Spinal cord (tissue), 10 donors: ENCODE data around the gene NPC1. TPM values are rescaled to one million over a fixed set of nuclear protein-coding genes. Genes with fewer than 3 reads are reported as not detected.
"Not testable (repeated sequence)": the region's sequence is repeated elsewhere in the genome, so short reads cannot be mapped to it uniquely, and the experiment has no call there.

Experiments used
- DNase-seq, 6 donors: peaks; one replicate each; pipeline versions ENCODE4 v3.0.0 to v3.0.0-alpha.2; 2013 to 2015; ENCODE audit warnings: low spot score in 6 of 6, low read depth in 4 of 6
- H3K27ac ChIP-seq: one replicate; pipeline ENCODE4 v1.5.1; 2013; ENCODE audit warnings: low read depth, low read length, control low read depth
- H3K27me3 ChIP-seq: one replicate; pipeline ENCODE4 v1.6.1; 2013; ENCODE audit warnings: low read length; ENCODE audit not compliant: control insufficient read depth, insufficient read depth
- H3K36me3 ChIP-seq: one replicate; pipeline ENCODE4 v1.6.1; 2013; ENCODE audit warnings: low read length; ENCODE audit not compliant: control insufficient read depth, insufficient read depth
- H3K4me1 ChIP-seq: one replicate; pipeline ENCODE4 v1.6.1; 2013; ENCODE audit warnings: low read length; ENCODE audit not compliant: control insufficient read depth, insufficient read depth
- H3K4me3 ChIP-seq: one replicate; pipeline ENCODE4 v1.5.1; 2013; ENCODE audit warnings: low read depth, low read length, control low read depth
- H3K9me3 ChIP-seq: one replicate; pipeline ENCODE4 v1.6.1; 2013; ENCODE audit warnings: low read length; ENCODE audit not compliant: control insufficient read depth, insufficient read depth
- WGBS: methylation state at CpG from one replicate; pipeline ENCODE4 v1.1.5; 2013; ENCODE audit warnings: missing lambda C conversion rate; ENCODE audit not compliant: insufficient coverage; 5-methylcytosine and 5-hydroxymethylcytosine counted together
- polyA plus RNA-seq, 2 donors: library from polyadenylated mRNA; unstranded; fragments of 120-200 nt; gene quantifications; one replicate each; pipeline ENCODE4 v1.2.1, GENCODE V29; 2013; ENCODE audit not compliant: insufficient read length in 2 of 2
- total RNA-seq, 2 donors: library from RNA; depleted of rRNA in 1 of 2; stranded (reverse); fragments of 120-200 nt in 1 of 2; fragments of >200 nt in 1 of 2; gene quantifications; one replicate each; pipeline versions ENCODE4 v1.2.3 to v1.2.4, GENCODE V29; 2013 to 2014
- donor health status: healthy.

The NPC1 gene
- total and polyA plus RNA-seq, 4 donors = 29.0 to 63.4 (median 38.8) TPM

DNA sequence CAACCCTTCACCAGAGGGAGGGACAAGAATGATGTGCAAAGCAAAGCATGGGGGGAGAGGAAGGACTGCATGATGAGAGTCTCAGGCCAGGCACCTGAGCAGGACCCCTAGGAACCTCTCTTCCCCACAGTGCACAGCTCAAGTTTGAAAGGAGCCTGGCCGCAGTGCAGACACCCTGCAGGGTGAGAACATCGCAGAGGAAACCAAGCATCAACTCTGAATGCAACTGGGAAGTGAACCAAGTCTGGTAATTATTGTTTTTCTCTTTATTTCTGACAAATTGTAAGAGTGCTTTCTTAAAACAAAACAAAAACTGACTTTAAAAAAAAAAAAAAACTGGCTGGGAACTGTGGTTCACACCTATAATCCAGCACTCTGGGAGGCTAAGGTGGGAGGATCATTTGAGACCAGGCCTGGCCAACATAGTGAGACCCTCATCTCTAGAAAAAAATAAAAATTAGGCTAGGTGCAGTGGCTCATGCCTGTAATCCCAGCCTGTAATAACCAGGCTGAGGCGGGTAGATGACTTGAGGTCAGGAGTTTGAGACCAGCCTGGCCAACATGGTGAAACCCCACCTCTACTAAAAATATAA, 15.3 kb downstream of the NPC1 start:
- no peaks in the 10 kb centered on the region for H3K9me3 ChIP-seq
- peaks cover 6% of the 10 kb centered on the region for H3K36me3 ChIP-seq
- WGBS = 63% methylated on average over 2 of the region's 3 CpGs
- no peak overlapping the region for H3K27ac ChIP-seq
- no peak for DNase-seq
- no peaks in the 10 kb centered on the region for H3K27me3 ChIP-seq
- no peak overlapping the region for H3K4me3 ChIP-seq
- H3K4me1 ChIP-seq = no peaks in the 10 kb centered on the region

GRCh38 chr18:23569299-23570063, 16.8 kb downstream of the NPC1 start:
- no peak overlapping the region for H3K27ac ChIP-seq
- WGBS = 100% methylated on average over 1 of the region's 5 CpGs

DNA sequence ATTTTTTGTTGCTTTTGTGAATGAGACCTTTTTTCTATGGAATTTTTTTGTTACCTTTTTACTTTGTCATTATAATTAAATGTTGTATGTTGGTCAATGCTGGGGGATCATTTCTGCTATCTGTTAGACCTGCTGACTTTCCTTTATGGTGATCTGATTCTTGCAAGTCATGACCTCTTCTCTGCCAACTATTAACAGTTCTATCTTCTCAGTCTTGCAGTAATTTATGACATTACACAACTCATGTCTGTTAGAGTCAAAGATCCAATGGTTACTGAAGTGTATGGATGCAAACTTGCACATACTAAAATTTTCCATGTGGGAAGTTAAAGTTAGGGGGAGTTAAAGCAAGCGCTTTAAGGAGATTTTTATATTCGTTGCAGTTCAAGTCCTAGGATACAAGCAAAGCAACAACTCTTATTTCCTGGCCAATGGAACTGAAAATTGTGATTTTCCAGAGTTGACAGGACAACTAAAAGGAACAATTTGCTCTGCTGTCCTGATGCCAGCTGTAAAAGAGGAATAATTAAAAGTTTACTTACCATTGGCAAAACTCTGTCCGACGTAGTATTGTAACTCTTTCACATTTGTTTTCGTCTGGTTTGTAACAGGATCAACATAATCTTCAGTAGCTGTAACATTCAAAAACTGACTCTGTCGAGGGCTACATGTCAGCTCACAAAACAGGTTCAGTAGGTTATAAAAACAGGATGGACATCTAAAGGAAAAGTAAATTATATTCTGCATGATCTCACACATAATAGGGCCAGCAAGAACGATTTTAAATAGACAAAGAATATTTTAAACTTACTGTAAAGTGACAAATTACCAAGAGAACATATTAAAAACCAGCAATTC, 17.8 kb downstream of the NPC1 start:
- no peak overlapping the region for H3K4me3 ChIP-seq
- no peak for DNase-seq
- WGBS = 100% methylated on average over 2 of the region's 7 CpGs
- peaks cover 15% of the 10 kb centered on the region for H3K36me3 ChIP-seq
- no peak overlapping the region for H3K27ac ChIP-seq
- no peaks in the 10 kb centered on the region for H3K27me3 ChIP-seq
- no peaks in the 10 kb centered on the region for H3K9me3 ChIP-seq
- no peaks in the 10 kb centered on the region for H3K4me1 ChIP-seq

More at GRCh38 chr18:23569299-23570063, 16.8 kb downstream of the NPC1 start:
- Histone ChIP-seq H3K4me3 (no peak overlapping the region), H3K27me3 (no peaks in the 10 kb centered on the region), H3K36me3 (peaks cover 9% of the 10 kb centered on the region), H3K4me1 (no peaks in the 10 kb centered on the region), H3K9me3 (no peaks in the 10 kb centered on the region)
- DNase-seq = no peak

DNA sequence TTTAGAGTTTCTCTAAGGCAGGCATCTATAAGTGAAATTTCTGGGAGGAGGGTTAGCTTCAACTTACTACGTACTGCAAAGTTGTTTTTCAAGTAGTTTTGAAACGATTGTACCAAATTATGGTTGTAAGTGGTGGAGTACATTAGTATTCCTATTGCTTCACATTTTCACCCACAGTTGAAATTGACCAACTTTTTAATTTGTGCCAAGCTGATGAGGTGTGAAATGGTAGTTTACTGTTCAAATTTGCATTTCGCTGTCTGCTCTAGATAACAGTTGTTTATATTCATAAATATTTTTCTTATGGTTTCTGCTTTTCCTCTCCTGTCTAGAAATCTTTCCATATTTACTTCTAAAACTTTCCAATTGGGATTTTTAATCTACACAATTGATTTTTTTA, 18.6 kb downstream of the NPC1 start:
- no CpG with 5 or more reads among the region's 3 CpGs for WGBS
- H3K27ac ChIP-seq = no peak overlapping the region
- H3K36me3 ChIP-seq = peaks cover 18% of the 10 kb centered on the region

GRCh38 chr18:23565916-23566547, 20.3 kb downstream of the NPC1 start:
- H3K4me1 ChIP-seq = no peaks in the 10 kb centered on the region
- no peak for DNase-seq
- no peak overlapping the region for H3K4me3 ChIP-seq
- H3K9me3 ChIP-seq = no peaks in the 10 kb centered on the region
- 67% methylated on average over 2 of the region's 3 CpGs for WGBS
- H3K27me3 ChIP-seq = no peaks in the 10 kb centered on the region
- peaks cover 27% of the 10 kb centered on the region for H3K36me3 ChIP-seq
- no peak overlapping the region for H3K27ac ChIP-seq

More for the DNA sequence above, 18.6 kb downstream of the NPC1 start:
- Histone ChIP-seq H3K4me1 (no peaks in the 10 kb centered on the region), H3K27me3 (no peaks in the 10 kb centered on the region), H3K4me3 (no peak overlapping the region), H3K9me3 (no peaks in the 10 kb centered on the region)
- DNase-seq = no peak

- Histone ChIP-seq H3K4me3 (no peak overlapping the region), H3K4me1 (no peaks in the 10 kb centered on the region), H3K27me3 (no peaks in the 10 kb centered on the region), H3K9me3 (no peaks in the 10 kb centered on the region), H3K27ac (no peak overlapping the region), H3K36me3 (peaks cover 41% of the 10 kb centered on the region)
- WGBS = no CpG with 5 or more reads among the region's 2 CpGs
- no peak for DNase-seq
Measured at GRCh38 chr18:23563377-23564043, 22.8 kb downstream of the NPC1 start.

DNA sequence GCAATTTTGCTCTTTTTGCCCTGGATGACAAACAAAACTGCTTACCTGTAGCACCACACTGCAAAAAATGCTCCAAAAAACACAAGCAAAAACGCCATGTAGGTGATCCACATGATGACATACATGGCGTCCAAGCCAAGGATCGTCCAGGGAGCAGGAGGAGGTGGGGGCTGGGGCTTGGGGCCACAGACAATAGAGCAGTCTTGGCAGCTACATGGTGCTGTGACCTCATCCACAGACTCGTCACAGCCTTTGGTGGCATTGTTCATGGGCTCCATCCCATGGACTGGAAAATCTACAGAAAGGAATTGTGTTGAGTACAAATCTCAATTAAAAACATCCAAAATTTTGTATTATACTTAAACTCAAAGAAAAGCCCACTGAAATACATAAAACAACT, 26.1 kb downstream of the NPC1 start:
- no peaks in the 10 kb centered on the region for H3K9me3 ChIP-seq

GRCh38 chr18:23557511-23557910, 28.8 kb downstream of the NPC1 start:
- H3K36me3 ChIP-seq = peaks cover 62% of the 10 kb centered on the region
- not testable (repeated sequence) for DNase-seq, H3K27me3 ChIP-seq, H3K27ac ChIP-seq, H3K9me3 ChIP-seq, H3K4me1 ChIP-seq, H3K4me3 ChIP-seq
- WGBS = 100% methylated on average over 3 of the region's 8 CpGs

More for the DNA sequence above, 26.1 kb downstream of the NPC1 start:
- Histone ChIP-seq H3K36me3 (peaks cover 52% of the 10 kb centered on the region), H3K4me3 (no peak overlapping the region), H3K4me1 (no peaks in the 10 kb centered on the region), H3K27me3 (no peaks in the 10 kb centered on the region), H3K27ac (no peak overlapping the region)
- no peak for DNase-seq
- 78% methylated on average over 2 of the region's 4 CpGs for WGBS
